NCI-H748 treated with DMSO at 0.1 percent for 48 hours (cell line): ENCODE results near the gene PEX10.
"Not testable (repeated sequence)": the region's sequence is repeated elsewhere in the genome, so short reads cannot be mapped to it uniquely, and the experiment has no call there.

ENCODE experiments used
- DNase-seq: peaks from one replicate; lab custom pipeline; 2025; lab: John Stamatoyannopoulos, UW

Gene PEX10

DNA sequence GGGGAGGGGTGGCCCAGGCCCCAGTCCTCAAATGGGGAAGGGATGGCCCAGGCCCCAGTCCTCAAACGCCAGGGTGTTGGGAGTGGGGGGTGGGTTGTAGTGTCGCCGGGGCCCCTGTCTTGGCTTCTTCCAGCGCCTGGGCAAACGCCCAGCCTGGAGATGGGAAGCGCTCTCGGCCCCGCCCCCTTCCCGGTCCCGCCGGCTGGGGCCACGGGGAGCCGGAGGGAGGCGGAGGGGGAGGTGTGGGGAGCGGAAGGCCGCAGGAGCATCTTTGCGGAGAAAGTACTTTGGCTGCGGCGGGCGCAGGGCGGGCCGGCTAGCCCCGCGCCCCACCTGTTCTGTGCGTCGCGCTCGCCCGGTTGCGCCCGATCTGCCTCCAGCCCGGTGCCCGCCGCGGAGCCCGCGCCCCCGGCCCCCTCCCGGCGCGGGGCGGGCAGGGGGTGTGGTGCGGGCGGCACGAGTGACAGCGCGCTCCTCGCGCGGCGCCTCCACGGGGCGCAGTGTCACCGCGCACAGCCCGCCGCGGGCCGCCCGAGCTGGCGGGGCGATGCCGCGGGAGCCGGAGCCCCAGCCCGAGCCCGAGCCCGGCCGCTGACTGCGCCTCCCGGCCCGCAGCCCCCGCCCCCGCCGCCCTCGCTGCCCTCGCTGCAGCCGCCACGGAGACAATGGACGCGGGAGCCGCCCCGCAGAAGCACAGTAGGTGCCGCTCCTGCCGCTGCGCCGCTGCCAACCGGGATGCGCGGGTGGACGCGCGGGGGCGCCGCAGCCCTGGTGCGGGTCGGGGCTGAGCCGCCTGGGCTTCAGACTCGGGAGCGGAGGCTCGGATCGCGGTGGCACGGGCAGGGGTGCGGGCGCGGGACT lies 31.1 kb upstream of the PEX10 start:
- DNase-seq = no peak

DNA sequence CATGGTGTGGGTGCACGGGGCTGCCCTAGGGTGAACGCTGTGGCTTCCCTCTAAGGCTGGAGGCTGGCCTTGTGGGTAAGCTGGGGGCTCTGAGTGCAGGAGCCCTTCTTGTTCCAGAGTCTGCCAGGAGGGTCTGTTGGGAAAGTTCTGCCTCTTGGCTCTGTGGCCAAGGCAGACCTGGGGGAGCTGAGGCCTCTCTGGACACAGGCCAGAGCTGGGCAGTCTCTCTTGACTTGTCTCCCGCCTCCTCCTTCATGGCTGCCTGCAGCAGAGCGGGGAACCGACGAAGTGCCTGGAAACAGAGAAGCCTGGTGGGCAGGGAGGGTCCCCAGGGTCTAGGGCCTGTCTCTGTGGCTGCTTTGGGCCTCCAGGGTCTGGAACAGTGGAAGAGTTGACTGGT lies 30.3 kb upstream of the PEX10 start:
- no peak for DNase-seq

- no peak for DNase-seq
Measured at GRCh38 chr1:2441746-2442145, 29.4 kb upstream of the PEX10 start.

DNA sequence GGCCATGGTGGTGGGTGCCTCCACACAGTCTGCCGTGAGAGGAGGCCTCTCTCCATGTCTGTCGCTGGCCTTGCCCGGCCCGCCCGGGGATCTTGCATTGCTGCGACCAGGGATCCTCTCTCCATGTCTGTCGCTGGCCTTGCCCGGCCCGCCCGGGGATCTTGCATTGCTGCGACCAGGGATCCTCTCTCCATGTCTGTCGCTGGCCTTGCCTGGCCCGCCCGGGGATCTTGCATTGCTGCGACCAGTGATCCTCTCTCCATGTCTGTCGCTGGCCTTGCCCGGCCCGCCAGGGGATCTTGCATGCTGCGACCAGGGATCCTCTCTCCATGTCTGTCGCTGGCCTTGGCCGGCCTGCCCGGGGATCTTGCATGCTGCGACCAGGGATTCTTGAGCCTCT lies 28.0 kb upstream of the PEX10 start:
- DNase-seq = not testable (repeated sequence)

GRCh38 chr1:2439369-2439768 lies 27.0 kb upstream of the PEX10 start:
- no peak for DNase-seq

DNA sequence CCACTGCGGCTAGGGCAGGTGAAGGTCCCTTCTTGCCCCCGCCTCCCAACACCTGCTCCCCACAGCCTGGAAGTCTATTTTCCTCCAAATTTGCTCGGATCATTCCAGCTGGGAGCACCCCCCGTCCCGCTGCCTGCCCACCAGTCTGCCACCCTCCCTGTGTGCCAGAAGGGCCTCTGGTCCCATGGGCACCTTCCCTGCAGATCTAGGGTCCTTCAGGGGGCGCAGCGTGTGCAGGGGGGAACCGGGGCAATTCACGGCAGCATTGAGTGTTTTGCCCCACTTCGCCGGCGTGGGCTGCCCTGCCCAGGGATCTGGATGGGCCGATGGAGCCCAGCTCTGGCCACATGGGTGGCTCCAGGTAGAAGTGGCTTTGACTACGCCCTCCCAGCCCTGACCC lies 26.3 kb upstream of the PEX10 start:
- DNase-seq = no peak

GRCh38 chr1:2438038-2438437 lies 25.7 kb upstream of the PEX10 start:
- no peak for DNase-seq

DNA sequence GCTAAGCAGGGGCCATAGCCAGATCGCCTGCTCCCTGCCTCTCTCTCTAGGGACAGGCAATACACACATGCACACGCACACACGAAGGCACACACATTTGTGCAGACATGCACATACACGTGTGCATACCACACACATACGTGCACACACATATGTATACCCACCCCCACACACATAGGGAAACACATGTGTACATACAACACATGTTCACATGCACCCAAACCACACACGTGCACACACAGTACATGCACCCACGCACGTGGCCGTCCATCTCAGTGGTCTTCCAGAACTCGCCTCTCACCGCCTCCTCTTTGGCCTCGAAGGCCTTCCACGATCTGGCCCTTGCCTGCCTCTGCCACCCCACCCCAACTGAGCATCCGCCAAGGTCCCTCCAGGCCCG lies 25.3 kb upstream of the PEX10 start:
- no peak for DNase-seq

DNA sequence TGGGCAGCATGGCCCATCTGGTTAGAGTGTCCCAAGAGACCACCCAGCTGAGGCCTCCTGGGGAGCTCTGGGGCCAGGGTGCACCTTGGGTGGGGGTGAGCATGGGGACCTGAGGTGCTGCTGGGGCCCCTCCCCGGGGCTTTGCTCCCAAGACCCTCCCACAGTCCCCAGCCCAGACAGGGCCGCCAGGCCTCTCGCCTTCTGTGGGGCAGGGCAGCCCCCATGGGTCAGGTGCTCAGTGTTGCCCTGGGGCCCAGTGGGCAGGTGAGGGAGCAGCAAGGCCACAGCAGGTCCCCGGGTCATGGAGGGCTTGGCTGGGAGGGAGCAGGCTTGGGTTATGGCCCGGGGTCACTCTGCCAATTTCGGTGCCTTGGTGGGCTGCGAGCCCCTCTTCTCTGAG lies 24.5 kb upstream of the PEX10 start:
- no peak for DNase-seq

DNA sequence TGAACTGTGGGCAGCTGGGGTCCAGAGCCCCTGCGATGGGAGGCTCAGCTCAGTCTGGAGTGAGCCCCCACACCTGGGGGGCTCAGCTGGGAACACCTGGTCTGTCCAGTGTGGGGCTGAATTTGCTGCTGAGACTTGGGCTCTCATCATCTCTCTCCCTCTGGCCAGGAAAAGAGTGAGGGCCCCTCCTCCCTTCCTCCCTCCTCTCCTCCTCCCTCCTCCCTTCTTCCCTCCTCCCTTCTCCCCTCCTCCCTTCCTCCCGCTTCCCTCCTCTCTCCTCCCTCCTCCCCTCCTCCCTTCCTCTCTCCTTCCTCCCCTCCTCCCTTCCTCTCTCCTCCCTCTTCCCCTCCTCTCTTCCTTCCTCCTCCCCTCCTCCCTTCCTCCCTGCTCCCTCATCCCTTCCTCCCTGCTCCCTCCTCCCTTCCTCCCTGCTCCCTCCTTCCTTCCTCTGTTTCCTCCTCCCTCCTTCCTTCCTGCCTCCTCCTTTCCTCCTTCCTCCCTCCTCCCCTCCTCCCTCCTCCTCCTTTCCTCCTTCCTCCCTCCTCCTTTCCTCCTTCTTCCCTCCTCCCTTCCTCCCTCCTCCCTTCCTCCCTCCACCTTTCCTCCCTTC lies 23.5 kb upstream of the PEX10 start:
- no peak for DNase-seq

DNA sequence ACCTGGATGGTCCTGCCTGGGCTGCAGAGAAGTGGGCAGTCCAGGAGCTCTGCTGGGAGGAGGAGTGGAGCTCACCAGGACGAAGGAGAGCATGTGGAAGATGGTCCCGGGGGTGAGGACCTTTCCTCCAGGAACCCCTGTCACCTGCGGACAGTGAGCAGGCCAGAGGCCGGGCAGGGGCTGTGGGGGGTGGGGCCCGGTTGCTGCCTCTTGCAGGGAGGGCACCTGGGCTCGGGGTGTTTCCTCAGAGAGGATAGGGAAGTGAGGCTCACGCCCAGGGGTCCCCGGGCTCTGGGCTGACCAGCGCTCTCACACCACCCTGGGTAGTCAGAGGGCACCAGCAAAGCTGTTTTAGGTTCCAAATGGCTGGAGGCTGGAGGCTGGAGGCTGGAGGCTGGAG lies 22.7 kb upstream of the PEX10 start:
- no peak for DNase-seq

DNA sequence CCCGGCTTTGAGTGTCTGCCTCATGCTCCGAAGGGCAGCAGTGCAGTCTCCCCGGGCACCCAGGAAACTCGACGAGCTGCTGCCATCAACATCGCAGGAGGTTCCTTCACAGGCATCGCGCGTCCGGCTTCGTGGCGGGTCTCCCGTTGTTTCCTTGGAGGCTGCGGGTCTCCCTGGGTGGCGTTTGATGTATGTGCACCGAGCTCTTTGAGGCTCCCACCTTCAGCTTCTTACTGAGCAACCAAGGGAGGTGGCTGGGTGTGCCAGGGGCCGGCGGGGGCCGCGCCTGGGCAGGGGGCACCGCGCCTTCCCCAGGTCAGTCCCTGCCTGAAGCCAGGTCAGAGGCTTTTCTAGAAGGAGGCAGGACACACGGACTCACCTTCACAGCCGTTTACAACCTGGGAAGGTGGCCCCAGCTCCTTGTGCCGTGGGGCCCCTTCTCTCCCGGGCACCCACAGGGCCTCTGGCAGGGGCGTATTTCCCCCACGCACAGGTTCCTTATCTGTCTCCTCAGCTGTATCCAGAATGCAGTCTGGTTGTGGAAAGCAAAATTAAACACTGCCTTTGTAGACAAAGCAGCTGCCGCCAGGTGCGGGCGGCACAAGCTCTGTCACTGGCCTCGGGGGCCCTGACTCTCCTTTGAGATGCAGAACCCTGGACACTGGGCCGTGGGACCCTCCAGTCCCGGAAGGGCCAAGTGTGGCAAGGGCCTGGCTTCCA lies 21.7 kb upstream of the PEX10 start:
- DNase-seq = no peak

DNA sequence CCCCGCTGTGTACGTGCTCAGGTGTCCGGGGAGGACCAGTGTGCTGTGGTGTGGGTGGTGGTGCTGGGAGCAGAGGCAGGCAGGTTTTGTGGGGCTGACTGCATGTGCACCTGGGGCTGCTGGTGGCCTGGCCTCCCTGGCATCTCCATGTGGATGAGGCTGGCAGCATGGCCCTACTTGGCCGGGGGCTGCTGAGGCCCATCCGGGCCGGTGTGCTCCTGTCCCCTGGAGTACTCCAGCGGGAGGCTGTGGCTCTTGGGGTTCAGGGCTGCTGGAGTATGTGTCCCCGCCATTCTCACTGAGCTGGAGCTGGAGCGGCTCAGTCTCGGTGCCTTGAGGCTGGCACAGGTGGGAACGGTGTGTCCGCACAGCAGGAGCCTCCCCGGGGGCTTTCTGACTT lies 20.8 kb upstream of the PEX10 start:
- no peak for DNase-seq

- no peak for DNase-seq
Measured at GRCh38 chr1:2432441-2432844, 20.1 kb upstream of the PEX10 start.

- no peak for DNase-seq
Measured at GRCh38 chr1:2431518-2431917, 19.2 kb upstream of the PEX10 start.

GRCh38 chr1:2431103-2431502 lies 18.7 kb upstream of the PEX10 start:
- no peak for DNase-seq

- DNase-seq = no peak
Measured at GRCh38 chr1:2430592-2430973, 18.2 kb upstream of the PEX10 start.

GRCh38 chr1:2429780-2430591 lies 17.6 kb upstream of the PEX10 start:
- DNase-seq = no peak

DNA sequence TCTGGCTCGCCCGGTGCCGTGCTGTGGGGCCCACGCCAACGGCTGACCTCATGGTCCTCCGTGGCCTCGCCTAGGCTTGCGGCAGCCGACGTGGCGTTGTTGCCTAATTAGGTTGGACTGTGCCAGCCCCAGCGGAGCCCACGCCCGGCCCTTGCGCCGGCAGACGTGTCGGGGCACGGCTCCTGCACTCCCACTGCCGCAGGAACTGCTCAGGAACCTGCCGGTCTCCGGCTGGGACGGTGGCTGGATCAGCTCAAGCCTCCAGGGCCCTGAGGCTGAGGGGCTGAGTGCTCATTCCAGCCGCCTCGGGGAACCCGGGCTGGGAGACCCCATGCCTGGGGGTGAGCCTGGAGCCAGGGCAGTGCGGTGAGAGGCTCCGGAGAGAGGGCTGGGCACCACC lies 16.1 kb upstream of the PEX10 start:
- DNase-seq = no peak

DNA sequence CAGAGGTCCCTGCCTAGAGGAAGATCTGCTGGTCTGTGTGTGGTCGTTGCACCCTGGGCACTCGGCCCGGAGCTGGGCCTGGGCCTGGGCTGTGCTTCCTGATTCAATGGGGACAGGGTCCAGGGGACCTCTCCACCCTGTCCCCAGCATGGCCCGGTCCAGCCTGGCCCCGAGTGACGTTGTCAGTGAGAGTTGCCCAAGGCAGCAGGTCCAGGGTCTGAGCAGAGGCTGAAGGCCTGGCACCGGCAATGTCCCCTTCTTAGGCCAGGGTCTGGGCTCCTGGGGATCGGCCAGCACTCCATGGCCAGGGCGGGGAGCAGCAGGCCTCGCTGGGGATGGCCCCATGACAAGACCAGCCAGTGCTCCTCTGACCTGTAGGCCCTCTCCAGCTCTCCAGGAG lies 15.6 kb upstream of the PEX10 start:
- no peak for DNase-seq

DNA sequence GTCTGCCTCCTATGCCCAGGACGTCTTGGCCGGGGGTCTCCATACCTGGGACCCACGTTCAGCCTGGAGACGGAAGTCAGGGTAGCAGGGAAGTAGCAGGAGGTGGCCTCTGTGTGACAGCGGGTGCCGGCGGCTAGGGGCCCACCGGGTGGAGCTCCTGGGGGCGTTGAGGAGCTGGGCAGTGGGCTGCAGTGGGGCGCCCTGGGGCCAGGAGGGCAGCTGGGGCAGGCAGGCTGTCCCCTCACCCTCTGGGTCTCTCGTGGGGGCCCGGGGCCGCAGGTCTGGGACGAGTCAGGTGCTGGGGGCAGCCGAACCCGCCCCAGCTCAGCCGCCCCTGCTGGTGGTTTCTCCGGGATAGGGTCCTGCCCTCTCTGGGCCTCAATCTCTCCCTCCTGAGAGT lies 14.7 kb upstream of the PEX10 start:
- no peak for DNase-seq

GRCh38 chr1:2426540-2426939 lies 14.2 kb upstream of the PEX10 start:
- DNase-seq = no peak
